ENCODE measurements around the gene NRG3. TPM values are rescaled to one million over a fixed set of nuclear protein-coding genes. Genes with fewer than 3 reads are reported as not detected.

Gene NRG3
- total RNA-seq, 1 donor from 2014 or later = 32.2 TPM

GRCh38 chr10:81865581-81865980 lies 9.4 kb upstream of the NRG3 start:
- Mint-ChIP-seq H3K4me1 (ENCODE audit: low read depth) (peaks cover 10% of the 10 kb centered on the region), H3K36me3 (ENCODE audit: insufficient read depth) (peaks cover 6% of the 10 kb centered on the region), H3K27ac (no peak overlapping the region), H3K27me3 (peaks cover 7% of the 10 kb centered on the region), H3K4me3 (ENCODE audit: low read depth) (no peak overlapping the region), H3K9me3 (ENCODE audit: low read depth) (peaks cover 14% of the 10 kb centered on the region)
- no peak for DNase-seq (ENCODE audit: low spot score, unreplicated experiment)
- no peak for TF ChIP-seq CTCF (IDR thresholded peaks at IDR 0.05; ENCODE audit: unreplicated experiment)

- H3K27ac Mint-ChIP-seq = peak overlapping the region; percentile 24
- DNase-seq (ENCODE audit: low spot score, unreplicated experiment) = no peak
- H3K36me3 Mint-ChIP-seq (ENCODE audit: insufficient read depth) = no peaks in the 10 kb centered on the region
- H3K4me3 Mint-ChIP-seq (ENCODE audit: low read depth) = no peak overlapping the region
- no peak for TF ChIP-seq CTCF (IDR thresholded peaks at IDR 0.05; ENCODE audit: unreplicated experiment)
- peaks cover 17% of the 10 kb centered on the region for H3K27me3 Mint-ChIP-seq
- H3K9me3 Mint-ChIP-seq (ENCODE audit: low read depth) = peaks cover 2% of the 10 kb centered on the region
- peaks cover 10% of the 10 kb centered on the region for H3K4me1 Mint-ChIP-seq (ENCODE audit: low read depth)
Measured at GRCh38 chr10:81866753-81867152, 8.2 kb upstream of the NRG3 start.

GRCh38 chr10:81870472-81870871 lies 4.5 kb upstream of the NRG3 start:
- no peak for TF ChIP-seq CTCF (IDR thresholded peaks at IDR 0.05; ENCODE audit: unreplicated experiment)
- no peaks in the 10 kb centered on the region for H3K9me3 Mint-ChIP-seq (ENCODE audit: low read depth)
- no peaks in the 10 kb centered on the region for H3K36me3 Mint-ChIP-seq (ENCODE audit: insufficient read depth)
- peaks cover 11% of the 10 kb centered on the region for H3K4me1 Mint-ChIP-seq (ENCODE audit: low read depth)
- no peak overlapping the region for H3K27ac Mint-ChIP-seq
- H3K27me3 Mint-ChIP-seq = peaks cover 32% of the 10 kb centered on the region
- no peak overlapping the region for H3K4me3 Mint-ChIP-seq (ENCODE audit: low read depth)
- DNase-seq (ENCODE audit: low spot score, unreplicated experiment) = no peak

GRCh38 chr10:81871558-81871957 lies 3.4 kb upstream of the NRG3 start:
- no peak for TF ChIP-seq CTCF (IDR thresholded peaks at IDR 0.05; ENCODE audit: unreplicated experiment)
- Mint-ChIP-seq H3K27me3 (peaks cover 32% of the 10 kb centered on the region), H3K4me3 (ENCODE audit: low read depth) (no peak overlapping the region)

GRCh38 chr10:81872206-81872862 lies 2.7 kb upstream of the NRG3 start:
- H3K36me3 Mint-ChIP-seq (ENCODE audit: insufficient read depth) = no peaks in the 10 kb centered on the region
- H3K27ac Mint-ChIP-seq = no peak overlapping the region
- TF ChIP-seq CTCF (IDR thresholded peaks at IDR 0.05; ENCODE audit: unreplicated experiment) = no peak
- no peak for DNase-seq (ENCODE audit: low spot score, unreplicated experiment)
- peak overlapping the region; percentile 7 for H3K4me3 Mint-ChIP-seq (ENCODE audit: low read depth)
- peaks cover 32% of the 10 kb centered on the region for H3K27me3 Mint-ChIP-seq
- peaks cover 11% of the 10 kb centered on the region for H3K4me1 Mint-ChIP-seq (ENCODE audit: low read depth)
- H3K9me3 Mint-ChIP-seq (ENCODE audit: low read depth) = no peaks in the 10 kb centered on the region

More at GRCh38 chr10:81871558-81871957, 3.4 kb upstream of the NRG3 start:
- DNase-seq (ENCODE audit: low spot score, unreplicated experiment) = no peak
- Mint-ChIP-seq H3K27ac (no peak overlapping the region), H3K9me3 (ENCODE audit: low read depth) (no peaks in the 10 kb centered on the region), H3K36me3 (ENCODE audit: insufficient read depth) (no peaks in the 10 kb centered on the region), H3K4me1 (ENCODE audit: low read depth) (peaks cover 14% of the 10 kb centered on the region)
